Loucy (cell line): ENCODE data around the gene DEFB127.

Experiments used
- CTCF ChIP-seq: fragments of 200-600 bp; sonication (generic); conservative IDR thresholded peaks from 2 replicates; pipeline ENCODE4 v1.5.1; 2014; ENCODE audit warnings: mild to moderate bottlenecking, antibody characterized with exemption, low read length
- EZH2phosphoT487 ChIP-seq: fragments of 200-600 bp; IDR thresholded peaks from 2 replicates; pipeline ENCODE4 v1.6.1; 2018; ENCODE audit warnings: antibody characterized with exemption, mild to moderate bottlenecking, moderate library complexity, borderline replicate concordance

- no peak for TF ChIP-seq CTCF
- no peak for TF ChIP-seq EZH2phosphoT487
Measured at GRCh38 chr20:198225-198624, 41.0 kb downstream of the DEFB127 start.
